Measurements from ENCODE around the gene SORCS1. TPM values are rescaled to one million over a fixed set of nuclear protein-coding genes. Genes with fewer than 3 reads are reported as not detected.
"Not testable (repeated sequence)": the region's sequence is repeated elsewhere in the genome, so short reads cannot be mapped to it uniquely, and the experiment has no call there.

Gene SORCS1
- total and polyA plus RNA-seq, 9 donors, result 0.05 to 2.4 (median 1.0) TPM

DNA sequence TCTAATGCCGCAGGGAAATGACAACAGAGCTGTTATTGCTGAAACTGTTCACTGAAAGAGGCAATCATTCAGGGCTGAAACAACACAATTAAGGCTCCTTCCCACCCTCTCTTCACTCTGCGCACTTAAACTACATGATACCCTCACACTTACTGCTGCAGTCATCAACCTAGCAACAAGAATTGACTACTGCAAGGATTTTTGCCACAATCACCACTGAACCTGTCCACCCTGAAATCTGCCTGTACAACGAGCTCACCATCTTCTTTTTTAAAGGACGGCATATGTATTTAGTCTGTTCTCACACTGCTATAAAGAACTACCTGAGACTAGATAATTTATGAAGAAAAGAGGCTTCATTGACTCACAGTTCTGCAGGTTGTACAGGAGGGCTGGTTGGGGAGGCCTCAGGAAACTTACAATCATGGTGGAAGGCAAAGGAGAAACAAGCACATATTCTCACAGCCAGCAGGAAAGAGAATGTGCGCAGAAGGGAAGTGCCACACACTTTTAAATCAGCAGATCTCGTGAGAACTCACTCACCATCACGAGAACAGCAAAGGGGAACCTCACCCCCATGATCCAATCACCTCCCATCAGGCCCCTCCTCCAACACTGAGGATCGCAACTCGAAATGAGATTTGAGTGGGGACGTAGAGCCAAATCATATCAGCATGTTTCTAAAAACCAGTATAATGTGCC lies 131.7 kb downstream of the SORCS1 start:
- no peak for DNase-seq
- H3K9me3 ChIP-seq, result no peaks in the 10 kb centered on the region
- intact Hi-C loops (cut with DNase I), result no loop called here
- H3K4me3 ChIP-seq, result no peak overlapping the region
- H3K36me3 ChIP-seq, result no peaks in the 10 kb centered on the region
- WGBS, 3 donors, result 80 to 85% (median 83%) methylated on average over 10 of the region's 10 CpGs
- TF ChIP-seq EP300 (IDR thresholded peaks at IDR 0.05) (no peak), POLR2A (IDR thresholded peaks at IDR 0.05) (no peak)
- TF ChIP-seq, protein P1, sequence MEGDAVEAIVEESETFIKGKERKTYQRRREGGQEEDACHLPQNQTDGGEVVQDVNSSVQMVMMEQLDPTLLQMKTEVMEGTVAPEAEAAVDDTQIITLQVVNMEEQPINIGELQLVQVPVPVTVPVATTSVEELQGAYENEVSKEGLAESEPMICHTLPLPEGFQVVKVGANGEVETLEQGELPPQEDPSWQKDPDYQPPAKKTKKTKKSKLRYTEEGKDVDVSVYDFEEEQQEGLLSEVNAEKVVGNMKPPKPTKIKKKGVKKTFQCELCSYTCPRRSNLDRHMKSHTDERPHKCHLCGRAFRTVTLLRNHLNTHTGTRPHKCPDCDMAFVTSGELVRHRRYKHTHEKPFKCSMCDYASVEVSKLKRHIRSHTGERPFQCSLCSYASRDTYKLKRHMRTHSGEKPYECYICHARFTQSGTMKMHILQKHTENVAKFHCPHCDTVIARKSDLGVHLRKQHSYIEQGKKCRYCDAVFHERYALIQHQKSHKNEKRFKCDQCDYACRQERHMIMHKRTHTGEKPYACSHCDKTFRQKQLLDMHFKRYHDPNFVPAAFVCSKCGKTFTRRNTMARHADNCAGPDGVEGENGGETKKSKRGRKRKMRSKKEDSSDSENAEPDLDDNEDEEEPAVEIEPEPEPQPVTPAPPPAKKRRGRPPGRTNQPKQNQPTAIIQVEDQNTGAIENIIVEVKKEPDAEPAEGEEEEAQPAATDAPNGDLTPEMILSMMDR (IDR thresholded peaks at IDR 0.05), result no peak
- no peaks in the 10 kb centered on the region for H3K27me3 ChIP-seq
- no peak overlapping the region for H3K27ac ChIP-seq
- H3K4me1 ChIP-seq (ENCODE audit: insufficient read depth), result no peaks in the 10 kb centered on the region

DNA sequence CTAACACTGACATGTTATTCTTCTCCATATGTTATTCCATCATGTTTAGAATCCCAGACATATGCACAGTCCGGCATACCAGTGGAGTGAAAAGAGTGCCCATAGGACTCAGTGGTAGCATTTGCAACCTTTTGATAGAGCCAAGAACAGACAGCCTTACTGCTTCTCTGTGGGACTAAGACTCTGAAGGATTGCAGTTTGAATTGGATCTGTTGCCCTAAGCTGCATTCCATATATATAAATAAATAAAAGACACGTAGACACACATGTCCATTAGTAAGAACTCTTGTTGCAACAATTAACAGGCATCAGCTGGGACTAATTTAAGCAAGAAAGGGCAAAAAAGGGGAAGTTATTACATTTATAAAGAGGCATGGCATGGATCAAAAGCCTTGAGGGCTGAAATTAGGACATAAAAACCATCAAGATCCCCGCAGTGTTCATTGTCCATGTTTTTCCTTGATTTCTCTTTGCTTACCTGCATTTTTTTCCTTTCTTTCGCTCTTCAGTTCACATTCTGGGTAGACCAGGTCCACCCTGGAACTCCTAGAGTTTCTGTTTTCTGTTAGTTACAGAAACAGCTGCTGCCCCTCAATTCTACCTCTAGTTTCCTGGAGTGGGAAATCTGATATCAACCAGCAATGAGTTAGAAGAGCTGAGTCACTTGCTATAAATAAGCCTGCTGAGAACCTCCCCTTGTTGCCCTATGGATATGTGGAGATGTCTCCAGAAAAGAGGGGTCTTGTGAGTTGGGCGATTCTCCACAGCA lies 132.4 kb downstream of the SORCS1 start:
- no peak overlapping the region for H3K27ac ChIP-seq
- no peaks in the 10 kb centered on the region for H3K27me3 ChIP-seq
- H3K4me1 ChIP-seq (ENCODE audit: insufficient read depth), result no peaks in the 10 kb centered on the region
- H3K36me3 ChIP-seq, result no peaks in the 10 kb centered on the region
- DNase-seq, result no peak
- H3K9me3 ChIP-seq, result no peaks in the 10 kb centered on the region
- 59 to 76% (median 68%) methylated on average over 5 of the region's 5 CpGs for WGBS, 3 donors
- no peak for TF ChIP-seq POLR2A (IDR thresholded peaks at IDR 0.05)
- intact Hi-C loops (cut with DNase I), result no loop called here
- no peak overlapping the region for H3K4me3 ChIP-seq

DNA sequence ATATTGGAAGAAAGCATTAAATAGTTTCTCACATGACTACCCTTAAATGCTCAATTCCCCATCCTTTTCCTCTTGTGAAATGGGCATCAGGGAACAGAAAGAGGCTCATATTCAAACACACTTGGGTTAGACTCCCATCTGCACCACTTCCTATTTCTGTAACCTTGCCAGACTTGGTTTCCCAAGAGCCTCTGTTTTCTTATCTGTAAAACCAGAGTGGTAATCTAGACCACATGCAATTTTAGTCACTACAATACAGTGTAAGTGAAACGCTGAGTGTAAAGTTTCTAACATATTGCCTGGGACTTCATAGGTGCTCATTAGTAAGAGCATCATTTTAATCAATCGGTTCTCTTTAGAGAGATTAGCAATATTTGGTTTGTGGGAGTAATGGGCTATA lies 136.3 kb downstream of the SORCS1 start:
- no peak for DNase-seq
- TF ChIP-seq POLR2A (IDR thresholded peaks at IDR 0.05) (no peak), EP300 (IDR thresholded peaks at IDR 0.05) (no peak)
- TF ChIP-seq, protein P1 (IDR thresholded peaks at IDR 0.05), result no peak
- Histone ChIP-seq H3K27me3 (no peaks in the 10 kb centered on the region), H3K4me1 (ENCODE audit: insufficient read depth) (no peaks in the 10 kb centered on the region), H3K9me3 (no peaks in the 10 kb centered on the region), H3K27ac (no peak overlapping the region), H3K36me3 (no peaks in the 10 kb centered on the region), H3K4me3 (no peak overlapping the region)
- intact Hi-C loops (cut with DNase I), result no loop called here
- WGBS, 3 donors, result 76 to 90% (median 78%) methylated on average over 2 of the region's 2 CpGs

DNA sequence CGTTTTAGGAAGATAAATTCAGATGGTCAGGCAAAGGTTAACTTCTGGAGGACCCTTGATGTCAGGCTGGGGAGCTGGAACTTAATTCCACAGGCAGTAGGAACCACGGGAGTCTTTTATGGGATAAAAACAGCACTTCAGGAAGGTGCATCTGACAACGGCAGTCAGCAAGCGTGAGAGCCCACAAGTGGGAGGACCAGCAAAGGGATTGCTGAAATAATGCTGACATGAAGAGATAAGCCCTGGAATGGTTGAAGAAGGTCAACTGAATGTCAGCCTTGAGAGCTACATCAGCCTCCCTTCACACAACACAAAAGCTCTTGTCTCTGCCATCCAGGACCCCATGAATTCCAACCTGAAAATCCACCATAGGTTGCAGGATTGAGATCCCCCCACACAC lies 138.8 kb downstream of the SORCS1 start:
- Histone ChIP-seq H3K27ac (no peak overlapping the region), H3K4me1 (ENCODE audit: insufficient read depth) (no peaks in the 10 kb centered on the region), H3K9me3 (no peaks in the 10 kb centered on the region), H3K4me3 (no peak overlapping the region), H3K36me3 (no peaks in the 10 kb centered on the region), H3K27me3 (no peaks in the 10 kb centered on the region)
- intact Hi-C loops (cut with DNase I), result no loop called here
- TF ChIP-seq EP300 (IDR thresholded peaks at IDR 0.05) (no peak), POLR2A (IDR thresholded peaks at IDR 0.05) (no peak)
- TF ChIP-seq, protein P1 (IDR thresholded peaks at IDR 0.05), result no peak
- DNase-seq, result no peak
- WGBS, 3 donors, result 13 to 17% (median 15%) methylated on average over 4 of the region's 4 CpGs

DNA sequence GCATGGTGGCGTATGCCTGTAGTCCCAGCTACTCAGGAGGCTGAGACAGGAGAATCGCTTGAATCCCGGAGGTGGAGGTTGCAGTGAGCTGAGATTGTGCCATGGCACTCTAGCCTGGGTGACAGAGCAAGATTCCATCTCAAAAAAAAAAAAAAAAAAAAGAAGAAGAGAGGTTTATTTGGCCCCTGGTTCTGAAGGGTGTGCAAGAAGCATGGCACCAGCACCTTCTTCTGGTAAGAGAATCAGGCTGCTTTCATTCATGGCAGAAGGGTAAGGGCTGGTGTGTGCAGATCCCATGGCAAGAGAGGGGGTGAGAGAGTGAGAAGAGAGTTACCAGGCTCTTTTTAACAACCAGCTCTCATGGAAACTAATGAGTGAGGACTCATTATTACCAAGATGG lies 140.5 kb downstream of the SORCS1 start:
- H3K36me3 ChIP-seq; H3K4me1 ChIP-seq (ENCODE audit: insufficient read depth); intact Hi-C loops (cut with DNase I); H3K4me3 ChIP-seq; H3K27ac ChIP-seq; H3K27me3 ChIP-seq; H3K9me3 ChIP-seq; DNase-seq: not testable (repeated sequence)
- WGBS, 3 donors, result 95 to 99% (median 95%) methylated on average over 3 of the region's 3 CpGs

All from ovary (tissue), 9 donors.